Heart left ventricle (tissue), 16 donors: ENCODE data around the gene TMEM174. TPM values are rescaled to one million over a fixed set of nuclear protein-coding genes. Genes with fewer than 3 reads are reported as not detected.

Experiments
- ATAC-seq, 4 donors: fragments of 200-7000 bp; cut with Tn5 transposase; one replicate each; pipeline ENCODE4 v1.9.1; 2020 to 2022; ENCODE audit warnings: moderate library complexity in 4 of 4, mild to moderate bottlenecking in 3 of 4, moderate number of reproducible peaks in 1 of 4
- DNase-seq, 5 donors: peaks; one replicate each; pipeline ENCODE4 v3.0.0-alpha.2; 2020
- H3K27ac ChIP-seq, 12 donors: fragments of 200-600 bp; sonication (generic) in 4 of 12; one replicate each; pipeline versions ENCODE4 v1.5.0 to v1.8.0; 2016 to 2022; ENCODE audit warnings: mild to moderate bottlenecking in 2 of 12
- H3K27me3 ChIP-seq, 9 donors: fragments of 200-600 bp; sonication (generic) in 2 of 9; one replicate each; pipeline versions ENCODE4 v1.5.1 to v1.8.0; 2016 to 2022; ENCODE audit warnings: mild to moderate bottlenecking in 3 of 9
- H3K36me3 ChIP-seq, 9 donors: fragments of 200-600 bp; sonication (generic) in 2 of 9; one replicate each; pipeline versions ENCODE4 v1.5.0 to v1.8.0; 2018 to 2022; ENCODE audit warnings: mild to moderate bottlenecking in 2 of 9
- H3K4me1 ChIP-seq, 12 donors: fragments of 200-600 bp; sonication (generic) in 4 of 12; one replicate each; pipeline versions ENCODE4 v1.5.0 to v1.8.0; 2016 to 2022; ENCODE audit warnings: mild to moderate bottlenecking in 3 of 12
- H3K4me3 ChIP-seq, 12 donors: fragments of 200-600 bp; sonication (generic) in 4 of 12; one replicate each; pipeline versions ENCODE4 v1.5.0 to v1.8.0; 2017 to 2022; ENCODE audit warnings: mild to moderate bottlenecking in 9 of 12, moderate library complexity in 4 of 12
- H3K9me3 ChIP-seq, 12 donors: fragments of 200-600 bp; sonication (generic) in 4 of 12; one replicate each; pipeline versions ENCODE4 v1.5.0 to v1.8.0; 2016 to 2022; ENCODE audit warnings: mild to moderate bottlenecking in 1 of 12
- CTCF ChIP-seq, 12 donors: fragments of 200-600 bp; sonication (generic) in 4 of 12; IDR thresholded peaks; one replicate each; pipeline versions ENCODE4 v1.5.0 to v1.8.0; 2018 to 2022; ENCODE audit warnings: antibody characterized with exemption in 12 of 12, mild to moderate bottlenecking in 5 of 12
- POLR2A ChIP-seq, 2 donors: fragments of 450-650 bp; IDR thresholded peaks; one replicate each; pipeline ENCODE4 v1.6.1; 2017; ENCODE audit warnings: antibody characterized with exemption in 2 of 2, mild to moderate bottlenecking in 2 of 2, moderate library complexity in 2 of 2
- WGBS, 4 donors: extraction: QIAGEN DNeasy Blood & Tissue Kit in 2 of 4; methylation state at CpG; one replicate each; pipeline versions ENCODE4 v1.1.5 to v1.1.7; 2013 to 2018; 5-methylcytosine and 5-hydroxymethylcytosine counted together
- intact Hi-C, 10 donors: fragments of 100-400 bp; cut with DNase I; formaldehyde crosslinking; loops; one replicate each; pipeline versions ENCODE4 v1.11.1 to v1.14.2; 2022
- polyA plus RNA-seq, 2 donors: library from polyadenylated mRNA; stranded (reverse); fragments of 200-250 nt; gene quantifications; one replicate each; pipeline ENCODE4 v1.2.3, GENCODE V29; 2013
- total RNA-seq, 9 donors: library from RNA; depleted of rRNA in 2 of 9; stranded (reverse); fragments of >200 nt in 2 of 9; fragmentation: NEBNext Ultra II Directional in 3 of 9; extraction: Animal tissue kit (Norgen Biotek cat#: 25700) in 3 of 9; gene quantifications; one replicate each; pipeline versions ENCODE4 v1.1.0 to v1.2.4, GENCODE V29; 2016 to 2023
- donor health status: ischemic (EF 13 %, LVEDD 7.1; RV severe dilation, severe dysfunction).
- donor health status: healthy with polysubstance abuse.
- donor health status: DM: no; HTN: yes; CAD: no.
- donor health status: DM: no; HTN: no; CAD: no.
- donor health status: ischemic (EF 25% LVEDD 6.9; RV normal size, moderate dysfunction).
- donor health status: ischemic (EF 25% LVEDD 5.7; RV mildly dilated, moderate dysfunction).
- donor health status: healthy.
- donor health status: DM: yes; HTN: yes; CAD: no.
- donor health status: ischemic (EF 35%, LVEDD 5.7; RV mildly dilated, moderate dysfunction).
- donor health status: nonischemic (EF 11% LVEDD 7.7; RV severe dilation, severe dysfunction).
- donor health status: DM: yes; HTN: yes; CAD: no.
- donor health status: PGD.
- donor health status: ischemic (EF 29% LVEDD 5.4; RV normal size, mild dysfunction).
- donor health status: nonischemic (EF 23%, LVEDD 6.1; RV moderate dilation, normal function).

TMEM174 gene
- total and polyA plus RNA-seq, 11 donors = not detected

- Histone ChIP-seq H3K4me1 (no peaks in the 10 kb centered on the region), H3K27ac (no peak overlapping the region), H3K27me3 (peaks cover 0 to 34% (median 6%) of the 10 kb centered on the region in 9 donors), H3K9me3 (peaks cover 0 to 16% (median 5%) of the 10 kb centered on the region in 12 donors), H3K4me3 (no peak overlapping the region), H3K36me3 (no peaks in the 10 kb centered on the region)
- TF ChIP-seq POLR2A (IDR thresholded peaks at IDR 0.05) (no peak), CTCF (IDR thresholded peaks at IDR 0.05) (no peak)
- WGBS, 4 donors = 58 to 69% (median 60%) methylated on average over 9 of the region's 9 CpGs
- ATAC-seq (no peak), DNase-seq (no peak)
- intact Hi-C loops = no loop called here
Observed at GRCh38 chr5:73183481-73183891, 10.5 kb downstream of the TMEM174 start.

DNA sequence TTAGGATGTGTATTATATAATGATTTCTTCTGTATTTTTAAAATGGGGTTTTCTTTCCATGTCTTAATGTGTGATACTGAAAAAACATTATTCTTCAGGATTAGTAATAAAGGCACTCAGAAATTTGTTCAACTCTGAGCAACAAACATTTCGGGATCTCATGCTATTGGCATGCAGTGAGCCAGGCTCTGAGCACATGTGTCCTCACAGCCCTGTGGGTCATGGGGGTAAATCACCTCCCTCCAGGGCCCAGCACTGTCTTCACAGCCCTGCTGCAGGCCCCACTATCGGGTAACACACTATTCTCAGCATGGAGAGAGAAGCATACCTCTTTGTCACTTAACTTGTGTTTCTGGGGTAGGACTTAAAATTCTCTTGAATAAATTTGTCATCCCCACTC is 14.0 kb downstream of the TMEM174 start:
- Histone ChIP-seq H3K27me3 (peaks cover 0 to 29% (median 6%) of the 10 kb centered on the region in 9 donors), H3K4me1 (peaks cover 0 to 5% (median 0%) of the 10 kb centered on the region in 12 donors), H3K9me3 (peaks cover 0 to 16% (median 5%) of the 10 kb centered on the region in 12 donors), H3K4me3 (no peak overlapping the region), H3K27ac (no peak overlapping the region), H3K36me3 (no peaks in the 10 kb centered on the region)
- intact Hi-C loops = no loop called here
- DNase-seq (no peak), ATAC-seq (no peak)
- WGBS, 4 donors = 83 to 92% (median 86%) methylated on average over 2 of the region's 2 CpGs
- TF ChIP-seq CTCF (IDR thresholded peaks at IDR 0.05) (no peak), POLR2A (IDR thresholded peaks at IDR 0.05) (no peak)

- Histone ChIP-seq H3K36me3 (no peaks in the 10 kb centered on the region), H3K27ac (no peak overlapping the region), H3K9me3 (peaks cover 0 to 16% (median 5%) of the 10 kb centered on the region in 12 donors), H3K4me1 (peaks cover 0 to 5% (median 0%) of the 10 kb centered on the region in 12 donors), H3K27me3 (peaks cover 0 to 22% (median 0%) of the 10 kb centered on the region in 9 donors), H3K4me3 (no peak overlapping the region)
- ATAC-seq (no peak), DNase-seq (no peak)
- 81 to 93% (median 89%) methylated on average over 2 of the region's 2 CpGs for WGBS, 4 donors
- TF ChIP-seq CTCF (IDR thresholded peaks at IDR 0.05) = no peak
- no peak for TF ChIP-seq POLR2A (IDR thresholded peaks at IDR 0.05)
- intact Hi-C loops = no loop called here
Observed at GRCh38 chr5:73188764-73189531, 16.0 kb downstream of the TMEM174 start.

DNA sequence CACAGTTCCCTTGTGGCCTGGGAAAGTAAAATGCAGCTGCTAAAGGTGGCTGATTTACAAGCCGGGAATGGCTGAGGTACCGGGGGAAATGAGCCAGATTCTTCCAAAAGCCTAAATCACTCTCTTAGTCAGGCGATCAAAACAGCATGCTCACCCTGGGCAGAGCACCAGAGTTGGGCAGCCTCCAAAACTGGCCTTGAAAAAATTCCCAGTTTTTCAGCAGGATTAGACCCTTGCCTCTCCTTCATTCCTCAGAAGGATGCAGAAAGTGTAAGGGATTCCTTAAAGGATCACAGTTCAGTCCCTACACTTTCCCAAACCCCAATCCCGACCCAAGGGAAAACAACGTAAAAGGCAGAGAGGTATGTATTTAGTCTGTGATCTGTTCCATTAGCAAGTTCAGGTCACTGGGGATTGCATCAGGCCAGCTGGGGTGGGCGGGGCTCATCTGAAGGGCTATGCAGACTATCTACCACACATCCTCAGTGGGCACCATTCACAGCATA is 16.9 kb downstream of the TMEM174 start:
- DNase-seq (no peak), ATAC-seq (no peak)
- peaks cover 0 to 28% (median 8%) of the 10 kb centered on the region in 9 donors for H3K27me3 ChIP-seq
- no peak overlapping the region for H3K27ac ChIP-seq
- WGBS, 4 donors = 60 to 66% (median 63%) methylated on average over 6 of the region's 6 CpGs
- H3K4me3 ChIP-seq = no peak overlapping the region
- peaks cover 0 to 8% (median 1%) of the 10 kb centered on the region in 12 donors for H3K9me3 ChIP-seq
- peaks cover 0 to 5% (median 0%) of the 10 kb centered on the region in 12 donors for H3K4me1 ChIP-seq
- intact Hi-C loops = no loop called here
- no peak for TF ChIP-seq CTCF (IDR thresholded peaks at IDR 0.05)
- no peaks in the 10 kb centered on the region for H3K36me3 ChIP-seq
